SU-DHL-6 (cell line): Measurements from ENCODE around the gene GDI1.

ENCODE experiments used
- H2AFZ ChIP-seq: fragments of 200-600 bp; sonication (generic); 2 replicates; pipeline ENCODE4 v1.6.1; 2014; ENCODE audit warnings: low read depth, mild to moderate bottlenecking, moderate library complexity, mixed read lengths, antibody characterized with exemption, low read length; ENCODE audit not compliant: severe bottlenecking
- H3F3A ChIP-seq: fragments of 200-600 bp; shearing (Covaris generic); 2 replicates; pipeline ENCODE4 v1.6.0; 2016; ENCODE audit warnings: antibody characterized with exemption, mild to moderate bottlenecking; ENCODE audit not compliant: insufficient read depth
- H3K27ac ChIP-seq: fragments of 200-600 bp; sonication (generic); 2 replicates; pipeline ENCODE4 v1.5.1; 2016; ENCODE audit warnings: low read depth, mild to moderate bottlenecking, low read length, moderate library complexity, mixed read lengths
- H3K27me3 ChIP-seq: fragments of 200-600 bp; sonication (generic), shearing (Covaris generic); 2 replicates; pipeline ENCODE4 v1.6.0; 2014; ENCODE audit warnings: mild to moderate bottlenecking, low read length
- H3K36me3 ChIP-seq: fragments of 200-600 bp; sonication (generic); 2 replicates; pipeline ENCODE4 v1.6.1; 2014; ENCODE audit warnings: mild to moderate bottlenecking, low read length, mixed read lengths
- H3K4me2 ChIP-seq: fragments of 300-600, 200-600 bp; shearing (Covaris generic), sonication (generic); 2 replicates; pipeline ENCODE4 v1.6.0; 2014; ENCODE audit warnings: low read length, low read depth, mild to moderate bottlenecking; ENCODE audit not compliant: poor library complexity, severe bottlenecking
- H3K4me3 ChIP-seq: fragments of 200-600 bp; sonication (generic); 2 replicates; pipeline ENCODE4 v1.5.1; 2014; ENCODE audit warnings: antibody characterized with exemption, low read length, mild to moderate bottlenecking, mixed read lengths; ENCODE audit not compliant: insufficient read depth, poor library complexity, severe bottlenecking
- H3K79me2 ChIP-seq: fragments of 200-600 bp; sonication (generic); 2 replicates; pipeline ENCODE4 v1.6.1; 2014; ENCODE audit warnings: mild to moderate bottlenecking, low read length, moderate library complexity; ENCODE audit not compliant: insufficient read depth
- H3K9ac ChIP-seq: fragments of 200-600 bp; sonication (generic); 2 replicates; pipeline ENCODE4 v1.7.0; 2014; ENCODE audit warnings: mild to moderate bottlenecking, low read length
- H3K9me2 ChIP-seq: fragments of 200-600 bp; sonication (generic); replicated peaks from 2 replicates; pipeline ENCODE4 v1.6.1; 2014; ENCODE audit warnings: low read length; ENCODE audit not compliant: insufficient read depth
- H3K9me3 ChIP-seq: fragments of 200-600 bp; sonication (generic); 2 replicates; pipeline ENCODE4 v1.6.1; 2014; ENCODE audit warnings: low read length, mixed read lengths; ENCODE audit not compliant: insufficient read depth
- H4K20me1 ChIP-seq: fragments of 200-600 bp; sonication (generic); 2 replicates; pipeline ENCODE4 v1.6.1; 2014; ENCODE audit warnings: low read depth, mild to moderate bottlenecking, antibody characterized with exemption, low read length, moderate library complexity, mixed read lengths
- EZH2phosphoT487 ChIP-seq: fragments of 200-600 bp; sonication (generic), shearing (Covaris generic); conservative IDR thresholded peaks from 2 replicates; pipeline ENCODE4 v1.6.1; 2018; ENCODE audit warnings: mild to moderate bottlenecking, antibody characterized with exemption, low read length, moderate library complexity, mixed read lengths
- TF ChIP-seq, protein P1 (sequence below): fragments of 200-600 bp; sonication (generic); IDR thresholded peaks from one replicate; pipeline ENCODE4 v1.5.1; 2017; ENCODE audit warnings: antibody characterized with exemption, mild to moderate bottlenecking, low read length, moderate library complexity; ENCODE audit not compliant: insufficient read depth, poor library complexity, severe bottlenecking

GDI1 gene

DNA sequence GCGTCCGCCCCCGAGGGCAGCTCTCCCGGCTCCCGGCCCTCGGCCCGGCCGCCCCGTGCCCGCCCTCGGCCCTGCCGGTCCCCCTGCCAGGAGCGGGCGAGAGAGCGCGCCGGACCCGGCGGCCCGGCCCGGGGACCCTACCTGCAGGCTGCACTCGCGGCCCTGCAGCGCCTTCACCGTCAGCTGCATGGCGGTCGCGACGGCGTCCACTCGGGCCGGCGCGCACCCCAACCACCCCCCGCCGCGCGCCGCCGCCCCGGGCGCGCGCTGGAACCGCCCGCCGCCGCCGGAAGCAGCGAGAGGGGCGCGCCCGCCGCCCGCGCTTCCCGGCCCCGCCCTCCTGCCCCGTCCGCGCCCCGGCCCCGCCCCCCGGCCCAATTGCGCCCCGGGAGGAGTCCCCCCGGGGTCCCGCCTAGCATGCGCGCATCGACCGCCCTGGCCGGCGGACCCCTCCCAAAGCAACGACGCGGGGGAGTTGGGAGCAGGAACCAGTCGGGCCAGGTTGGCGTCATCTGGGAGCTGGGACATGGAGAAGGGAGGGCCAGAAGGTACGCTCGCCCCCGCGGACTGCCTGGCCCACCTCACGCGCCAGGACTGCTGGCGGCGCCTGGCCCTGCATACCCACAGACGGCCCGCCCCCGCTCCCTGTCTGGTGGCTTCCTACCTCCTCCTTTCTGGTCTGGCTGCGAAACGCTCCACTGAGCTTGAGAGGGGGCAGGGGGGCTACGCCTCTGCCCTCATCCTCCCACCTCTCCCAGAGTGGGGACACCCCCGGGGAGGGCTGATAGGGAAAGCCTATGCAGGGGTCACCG is 49.6 kb downstream of the GDI1 start, which contains the start of gene UBL4A:
Gene UBL4A (minus strand): TSS at position 220 of the 812 bp plus-strand sequence. CDS start 31 bp downstream, at position 189.
- peaks cover 17% of the 10 kb centered on the region for H3F3A ChIP-seq
- H3K79me2 ChIP-seq, result peaks cover 18% of the 10 kb centered on the region
- no peaks in the 10 kb centered on the region for H4K20me1 ChIP-seq
- peak within 1 kb of the TSS; percentile 82 for H3K27ac ChIP-seq
- H3K27me3 ChIP-seq, result no peaks in the 10 kb centered on the region
- H3K4me3 ChIP-seq, result peak within 1 kb of the TSS; percentile 74
- no peaks in the 10 kb centered on the region for H3K36me3 ChIP-seq
- TF ChIP-seq, protein P1, sequence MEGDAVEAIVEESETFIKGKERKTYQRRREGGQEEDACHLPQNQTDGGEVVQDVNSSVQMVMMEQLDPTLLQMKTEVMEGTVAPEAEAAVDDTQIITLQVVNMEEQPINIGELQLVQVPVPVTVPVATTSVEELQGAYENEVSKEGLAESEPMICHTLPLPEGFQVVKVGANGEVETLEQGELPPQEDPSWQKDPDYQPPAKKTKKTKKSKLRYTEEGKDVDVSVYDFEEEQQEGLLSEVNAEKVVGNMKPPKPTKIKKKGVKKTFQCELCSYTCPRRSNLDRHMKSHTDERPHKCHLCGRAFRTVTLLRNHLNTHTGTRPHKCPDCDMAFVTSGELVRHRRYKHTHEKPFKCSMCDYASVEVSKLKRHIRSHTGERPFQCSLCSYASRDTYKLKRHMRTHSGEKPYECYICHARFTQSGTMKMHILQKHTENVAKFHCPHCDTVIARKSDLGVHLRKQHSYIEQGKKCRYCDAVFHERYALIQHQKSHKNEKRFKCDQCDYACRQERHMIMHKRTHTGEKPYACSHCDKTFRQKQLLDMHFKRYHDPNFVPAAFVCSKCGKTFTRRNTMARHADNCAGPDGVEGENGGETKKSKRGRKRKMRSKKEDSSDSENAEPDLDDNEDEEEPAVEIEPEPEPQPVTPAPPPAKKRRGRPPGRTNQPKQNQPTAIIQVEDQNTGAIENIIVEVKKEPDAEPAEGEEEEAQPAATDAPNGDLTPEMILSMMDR, result no peak
- no peak for TF ChIP-seq EZH2phosphoT487
- no peaks in the 10 kb centered on the region for H3K9me2 ChIP-seq
- no peaks in the 10 kb centered on the region for H3K9me3 ChIP-seq
- H3K9ac ChIP-seq, result peak within 1 kb of the TSS; percentile 100
- peak within 1 kb of the TSS; percentile 89 for H3K4me2 ChIP-seq
- no peak within 1 kb of the TSS for H2AFZ ChIP-seq

DNA sequence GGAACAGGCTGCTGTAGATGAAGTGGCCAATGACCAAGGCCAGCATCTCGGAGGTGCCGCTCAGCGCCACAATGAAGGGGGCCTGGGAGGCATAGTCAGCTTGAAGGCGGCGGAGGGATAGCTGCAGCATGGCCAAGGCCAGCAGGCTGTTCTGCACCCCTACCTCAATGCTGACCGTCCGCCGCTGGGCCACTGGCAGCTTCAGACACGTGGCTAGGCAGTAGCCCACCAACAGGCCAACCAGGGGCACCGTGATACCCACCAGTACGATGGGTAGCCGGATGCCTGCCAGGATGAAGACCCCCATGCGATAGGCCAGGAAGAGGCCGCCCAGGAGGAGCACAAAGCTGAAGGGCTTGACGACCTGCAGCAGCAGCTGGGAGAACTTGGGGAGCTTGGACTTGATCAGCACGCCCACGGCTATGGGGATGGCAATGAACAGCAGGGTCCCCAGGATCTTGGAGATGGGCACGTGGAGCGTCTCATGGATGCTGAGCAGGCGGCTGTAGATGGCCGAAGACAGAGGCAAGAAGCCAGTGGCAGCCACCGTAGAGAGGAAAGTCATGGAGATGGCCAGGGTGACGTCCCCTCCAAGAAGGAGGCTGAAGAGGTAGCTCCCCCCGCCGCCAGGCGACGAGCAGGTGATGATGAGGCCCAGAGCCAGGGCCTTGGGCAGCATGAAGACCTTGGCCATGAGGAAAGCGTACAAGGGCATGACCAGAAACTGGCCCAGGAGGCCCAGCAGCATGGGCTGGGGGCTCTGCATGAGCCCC is 50.8 kb downstream of the GDI1 start:
- H3K27ac ChIP-seq, result peak overlapping the region; percentile 78
- peaks cover 18% of the 10 kb centered on the region for H3K79me2 ChIP-seq
- peaks cover 15% of the 10 kb centered on the region for H3F3A ChIP-seq
- H3K9me2 ChIP-seq, result no peaks in the 10 kb centered on the region
- no peak for TF ChIP-seq EZH2phosphoT487
- TF ChIP-seq, protein P1, result no peak
- H2AFZ ChIP-seq, result no peak overlapping the region
- peak overlapping the region; percentile 64 for H3K4me2 ChIP-seq
- no peaks in the 10 kb centered on the region for H3K27me3 ChIP-seq
- no peaks in the 10 kb centered on the region for H3K36me3 ChIP-seq
- H3K9ac ChIP-seq, result peak overlapping the region; percentile 100; the same call in 1 of the 2 replicates
- no peak overlapping the region for H3K4me3 ChIP-seq
- H3K9me3 ChIP-seq, result no peaks in the 10 kb centered on the region
- no peaks in the 10 kb centered on the region for H4K20me1 ChIP-seq

DNA sequence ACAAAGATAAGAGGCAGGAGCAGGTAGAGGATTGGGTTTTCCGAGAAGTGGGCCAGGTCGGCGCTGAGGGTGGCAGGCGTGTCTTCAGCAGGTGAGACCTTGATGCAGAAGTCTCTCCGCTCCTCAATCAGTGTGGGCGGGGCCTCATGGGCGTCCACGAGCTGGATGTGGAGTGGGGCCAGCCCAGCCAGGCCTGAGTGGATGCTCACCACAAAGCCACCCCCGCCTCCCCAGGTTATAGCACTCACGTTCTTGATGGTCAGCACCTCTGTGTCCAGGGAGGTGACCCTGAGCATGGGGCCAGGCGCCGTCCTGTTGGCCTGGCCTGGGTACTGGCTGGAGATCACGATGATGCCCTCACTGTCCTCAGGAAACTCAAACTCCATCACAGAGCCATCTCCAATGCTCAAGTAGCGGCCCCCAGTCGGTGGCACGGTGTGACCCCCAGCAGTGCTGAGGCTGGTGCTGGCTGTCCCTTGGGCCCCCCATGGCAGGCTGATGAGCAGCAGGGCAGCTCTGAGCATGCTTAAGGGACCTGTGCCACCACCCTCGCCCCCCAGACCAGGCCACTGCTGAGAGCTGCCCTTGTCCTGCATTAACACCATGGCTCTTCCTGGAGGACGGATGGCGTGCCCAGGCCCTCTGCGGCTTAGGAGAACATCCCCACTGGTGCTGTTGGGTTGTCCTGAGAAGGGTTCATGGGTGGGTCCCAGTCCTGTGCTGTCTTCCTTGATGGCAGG is 51.6 kb downstream of the GDI1 start:
- no peaks in the 10 kb centered on the region for H4K20me1 ChIP-seq
- H3K4me3 ChIP-seq, result no peak overlapping the region
- H3F3A ChIP-seq, result peaks cover 11% of the 10 kb centered on the region
- H3K9ac ChIP-seq, result no peak overlapping the region
- TF ChIP-seq, protein P1, result no peak
- no peak for TF ChIP-seq EZH2phosphoT487
- H3K4me2 ChIP-seq, result peak overlapping the region; percentile 81
- H2AFZ ChIP-seq, result no peak overlapping the region
- H3K79me2 ChIP-seq, result peaks cover 18% of the 10 kb centered on the region
- H3K36me3 ChIP-seq, result no peaks in the 10 kb centered on the region
- no peaks in the 10 kb centered on the region for H3K9me3 ChIP-seq
- H3K9me2 ChIP-seq, result no peaks in the 10 kb centered on the region
- H3K27me3 ChIP-seq, result no peaks in the 10 kb centered on the region
- H3K27ac ChIP-seq, result no peak overlapping the region
